NOMO-1 treated with DMSO at 0.1 percent for 48 hours (cell line): ENCODE results near the gene PLEKHO1.
A peak's percentile ranks its signal among the peaks of the same experiment; 100 is the strongest.

Source experiments
- DNase-seq: peaks from one replicate; lab custom pipeline; 2025; ENCODE audit not compliant: unreplicated experiment; lab: John Stamatoyannopoulos, UW

PLEKHO1 gene

DNA sequence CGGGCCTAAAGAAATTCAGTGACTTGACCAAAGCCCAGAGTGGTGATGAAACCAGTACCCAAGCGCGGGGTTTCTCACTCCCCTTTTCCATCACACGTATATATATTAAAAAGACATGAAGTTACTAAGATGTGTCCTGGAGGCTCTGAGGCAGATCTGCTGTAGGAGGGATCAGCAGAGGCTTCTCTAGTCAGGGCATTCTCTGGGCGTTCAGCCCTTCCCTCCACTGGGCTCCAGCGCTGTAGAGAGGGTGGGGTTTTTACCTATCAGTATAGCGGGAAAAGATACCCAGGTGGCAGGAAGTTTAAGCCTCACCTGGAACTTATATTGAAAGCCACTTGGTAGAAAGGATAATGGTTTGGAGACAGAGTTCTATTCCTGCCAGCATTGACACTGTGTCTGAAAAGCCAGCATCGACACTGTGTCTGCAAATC, 862 bp upstream of the PLEKHO1 start:
- no peak for DNase-seq

DNA sequence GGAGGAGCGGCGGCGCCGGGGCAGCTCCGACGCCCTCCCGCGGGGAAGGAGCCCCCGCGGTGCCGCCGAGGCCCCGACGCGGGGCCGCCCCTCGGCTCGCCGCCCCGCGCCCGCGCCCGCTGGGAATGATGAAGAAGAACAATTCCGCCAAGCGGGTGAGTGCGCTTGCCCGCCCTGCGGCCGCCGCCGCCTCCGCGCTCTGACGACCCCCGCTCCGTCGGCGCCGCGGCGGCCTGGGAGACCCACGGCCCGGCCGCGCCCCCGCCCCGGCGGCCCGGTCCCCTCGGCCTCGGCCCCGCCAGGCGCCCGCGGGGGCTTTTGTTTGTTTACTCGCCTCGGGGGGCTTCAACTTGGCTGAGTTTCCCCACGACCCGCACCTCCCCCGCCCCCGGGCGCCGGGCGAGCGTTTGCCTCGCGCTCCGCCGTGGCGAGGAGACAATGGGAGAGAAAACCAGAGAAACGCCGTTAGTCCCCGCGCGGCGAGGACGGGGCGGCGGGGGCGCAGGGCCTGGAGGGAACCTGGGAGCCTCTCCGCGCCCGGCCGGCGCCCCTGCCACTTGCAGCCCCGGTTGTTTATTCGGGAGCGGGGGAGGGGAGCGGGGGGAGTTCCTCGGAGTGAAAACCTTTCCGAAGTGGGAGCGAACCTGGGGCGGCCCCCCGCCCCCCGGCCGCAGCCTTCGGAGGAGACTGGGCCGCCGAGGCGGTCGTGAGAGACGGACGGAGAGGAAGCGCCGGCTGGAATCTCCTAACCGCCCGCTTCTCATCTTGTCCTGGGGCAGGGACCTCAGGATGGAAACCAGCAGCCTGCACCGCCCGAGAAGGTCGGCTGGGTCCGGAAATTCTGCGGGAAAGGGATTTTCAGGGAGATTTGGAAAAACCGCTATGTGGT, 661 bp downstream of the PLEKHO1 start:
- no peak for DNase-seq

- no peak for DNase-seq
These were observed 1.8 kb downstream of the PLEKHO1 start for GRCh38 chr1:150151291-150152181.

- DNase-seq, result no peak
These were observed 2.4 kb downstream of the PLEKHO1 start for GRCh38 chr1:150152182-150152536.

- no peak for DNase-seq
These were observed 3.2 kb downstream of the PLEKHO1 start for GRCh38 chr1:150152772-150153456.

GRCh38 chr1:150154143-150154542, 4.4 kb downstream of the PLEKHO1 start:
- no peak for DNase-seq

DNA sequence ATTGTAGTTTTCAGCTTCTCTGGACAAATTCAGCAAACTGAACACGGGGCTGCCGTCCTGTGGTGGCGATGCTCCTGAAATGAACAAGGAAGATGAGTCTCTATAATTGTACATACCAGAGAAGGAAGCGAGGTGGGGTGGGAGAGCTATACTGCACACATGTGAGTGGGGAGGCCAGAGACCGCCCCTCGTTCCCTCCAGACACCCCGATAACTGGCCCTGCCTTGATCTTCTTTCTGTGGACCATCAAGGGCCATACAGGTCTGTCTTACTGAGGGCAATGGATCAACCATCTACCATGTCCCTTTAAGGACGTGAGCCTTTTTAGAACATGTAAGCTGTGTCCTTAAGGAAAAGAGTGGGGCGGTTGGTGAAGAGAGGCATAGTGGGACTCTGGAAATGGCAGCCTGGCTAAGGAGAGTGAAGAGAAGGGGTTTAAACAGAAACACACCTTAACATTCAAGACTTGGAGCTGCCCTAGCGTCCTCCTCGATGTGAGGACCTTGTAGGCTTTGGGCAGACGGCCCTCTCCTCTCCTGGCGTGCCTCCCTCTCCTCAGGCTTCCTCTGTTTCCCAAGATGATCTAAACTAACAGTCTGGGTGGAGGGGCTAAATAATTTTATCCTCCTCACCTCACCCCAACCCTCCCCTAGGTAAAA, 5.8 kb downstream of the PLEKHO1 start:
- no peak for DNase-seq

GRCh38 chr1:150156868-150157603, 7.3 kb downstream of the PLEKHO1 start:
- DNase-seq, result no peak

GRCh38 chr1:150159550-150159949, 9.8 kb downstream of the PLEKHO1 start:
- DNase-seq, result peak; percentile 76

DNA sequence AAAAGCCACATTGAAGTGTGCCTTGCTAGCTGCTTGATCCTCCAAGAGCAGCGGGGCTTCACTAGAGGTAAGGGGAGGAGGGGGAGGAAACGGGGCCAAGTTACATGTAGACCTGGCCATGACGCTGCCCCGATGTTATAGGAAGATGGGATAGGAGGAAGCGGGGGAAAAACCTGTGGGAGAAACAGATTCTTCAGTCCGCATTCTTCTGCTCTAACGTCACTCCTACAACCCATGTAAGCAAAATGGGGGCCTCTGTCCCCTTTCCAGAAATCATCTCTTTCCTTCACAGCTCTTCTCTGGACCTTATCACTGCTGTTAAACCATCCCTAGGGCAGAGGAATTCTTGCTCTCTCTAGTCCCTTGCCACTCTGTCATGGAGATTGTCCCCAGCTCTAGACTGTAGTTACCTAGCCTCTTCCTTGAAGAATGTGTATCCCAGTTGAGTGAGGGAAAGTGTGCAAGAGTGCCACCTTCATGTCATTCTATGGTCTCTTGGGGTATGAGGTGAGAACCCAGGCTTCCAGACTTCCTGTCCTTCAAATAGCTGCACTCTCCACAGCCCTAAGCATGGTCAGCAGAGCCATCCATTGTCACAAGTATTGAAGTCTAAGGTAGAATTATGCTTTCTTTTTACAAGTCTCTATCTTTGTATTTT, 11.4 kb downstream of the PLEKHO1 start:
- DNase-seq, result no peak

DNA sequence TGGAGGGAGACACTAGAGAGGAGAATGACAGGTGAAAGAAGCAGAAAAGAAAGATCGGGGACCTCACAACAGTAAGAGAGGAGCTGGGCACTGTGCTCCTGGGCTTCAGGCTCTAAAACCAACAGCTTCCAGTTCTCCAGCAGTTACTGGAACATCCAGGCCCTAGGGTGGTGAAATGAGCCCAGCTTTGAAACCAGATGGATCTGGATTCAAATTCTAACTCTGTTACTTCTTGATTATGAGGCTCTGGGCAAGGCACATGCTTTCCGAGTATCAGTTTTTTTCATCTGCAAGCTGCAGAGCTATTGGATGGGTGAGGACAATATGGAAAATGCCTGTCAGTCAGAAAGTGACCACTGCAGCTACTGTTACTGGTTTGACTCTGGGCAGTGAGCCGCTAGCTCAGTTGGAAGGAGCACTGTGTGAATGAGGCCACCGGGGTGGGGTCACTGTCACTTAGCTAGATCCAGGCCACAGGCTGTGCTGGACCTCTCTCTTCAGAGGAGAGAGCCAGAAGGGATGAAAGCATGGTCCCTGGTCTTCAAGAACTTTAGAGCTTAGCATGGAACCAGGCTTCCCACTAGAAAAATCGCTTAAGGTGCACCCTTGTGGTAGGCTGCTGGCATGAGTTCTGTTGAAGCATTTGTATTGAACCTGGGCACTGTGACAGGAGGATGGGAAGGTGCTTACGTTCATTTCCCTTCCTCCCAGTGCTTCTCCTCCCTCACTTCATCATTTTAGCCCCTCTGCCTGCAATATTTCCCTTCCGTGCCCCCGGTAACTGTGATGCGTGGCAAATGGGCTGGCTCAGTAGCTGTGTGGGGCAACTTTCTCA, 12.2 kb downstream of the PLEKHO1 start:
- DNase-seq, result no peak

GRCh38 chr1:150162582-150162861, 12.8 kb downstream of the PLEKHO1 start:
- no peak for DNase-seq

DNA sequence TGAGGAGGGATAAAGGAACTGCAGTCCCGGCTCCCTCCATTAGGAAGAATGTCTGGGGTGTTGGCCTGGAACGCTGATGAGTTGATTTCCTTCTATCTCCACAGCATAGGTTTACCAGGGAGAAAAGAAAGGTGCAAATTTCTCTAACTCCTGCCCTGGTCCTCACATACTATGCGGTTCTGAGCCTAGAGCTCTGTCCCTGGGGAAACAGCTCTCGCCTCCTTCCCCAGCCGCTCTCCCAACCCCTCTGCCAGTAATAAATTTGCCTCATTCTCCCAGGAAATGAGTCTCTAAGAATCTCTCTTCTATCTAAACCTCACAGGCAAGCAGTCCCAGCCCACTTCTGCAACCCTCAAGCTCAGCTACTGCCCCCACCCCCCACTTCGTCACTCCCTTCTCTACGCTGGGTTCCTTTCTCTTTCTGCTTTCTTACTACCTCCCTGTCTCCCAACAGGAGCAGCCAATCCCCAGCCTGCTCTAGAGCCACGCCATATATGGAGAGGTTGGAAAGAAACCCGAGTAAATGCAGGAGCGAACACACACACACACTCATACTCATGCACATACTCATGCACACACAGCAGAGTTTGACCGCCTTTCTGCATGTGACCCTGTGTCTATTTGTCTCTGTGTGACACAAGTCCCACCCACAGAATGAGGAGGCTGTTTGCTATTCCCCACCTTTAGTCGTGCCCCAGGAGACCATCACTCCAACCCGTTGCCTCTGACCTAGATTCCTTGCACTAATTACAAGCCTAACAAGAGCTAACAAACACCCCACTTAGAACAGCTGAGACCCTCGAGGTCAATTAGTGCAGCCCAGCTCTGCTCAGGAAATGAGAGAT, 13.4 kb downstream of the PLEKHO1 start:
- no peak for DNase-seq

DNA sequence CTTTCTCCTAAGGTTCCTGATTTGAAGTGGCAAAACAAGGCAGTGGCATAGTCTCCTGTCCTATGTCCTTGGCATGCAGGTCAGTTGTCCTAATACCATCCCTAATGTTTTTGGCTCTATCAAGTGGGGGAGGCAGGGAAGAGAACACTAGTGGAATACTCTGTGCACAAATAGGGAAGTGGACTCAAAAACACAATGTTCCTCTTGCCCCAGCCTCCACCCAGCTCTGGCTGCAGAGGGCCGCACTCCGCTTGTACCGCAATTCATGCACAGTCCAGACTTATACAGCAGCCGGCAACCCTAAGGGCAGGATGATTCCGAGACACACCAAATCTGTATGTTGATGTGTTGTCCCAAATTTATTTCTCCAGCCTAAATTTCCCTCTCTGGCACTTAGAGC, 14.5 kb downstream of the PLEKHO1 start:
- DNase-seq, result no peak

DNA sequence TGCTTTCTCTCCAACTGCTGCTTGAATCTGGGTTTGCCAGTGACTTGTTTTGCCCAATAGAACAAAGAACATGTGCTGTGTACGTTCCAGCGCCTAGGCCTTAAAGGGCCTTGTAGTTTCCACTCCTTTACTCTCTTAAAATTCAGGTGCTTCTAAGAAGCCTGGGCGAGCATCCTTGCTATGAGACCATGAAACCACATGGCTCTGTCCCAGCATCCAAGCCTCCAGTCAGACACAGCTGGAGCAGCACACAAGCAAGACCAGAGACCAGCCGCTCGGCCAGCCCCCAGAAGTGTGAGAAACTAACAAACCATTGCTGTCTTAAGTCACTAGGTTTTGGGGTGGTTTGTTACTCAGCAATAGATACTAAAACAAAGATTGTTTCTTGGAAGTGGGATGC, 15.1 kb downstream of the PLEKHO1 start:
- no peak for DNase-seq

GRCh38 chr1:150165622-150166612, 16.2 kb downstream of the PLEKHO1 start:
- peak; percentile 35 for DNase-seq
